ENCODE measurements around the gene CELF4. TPM values are rescaled to one million over a fixed set of nuclear protein-coding genes. Genes with fewer than 3 reads are reported as not detected.

CELF4 gene
- total and polyA plus RNA-seq, 2 donors (not counting 3 experiments of a cell fraction or from before 2014, with no cell fraction given): not detected

GRCh38 chr18:37339701-37340215 lies 225.8 kb downstream of the CELF4 start:
- intact Hi-C loops (cut with micrococcal nuclease): no loop called here

GRCh38 chr18:37336568-37337285 lies 228.9 kb downstream of the CELF4 start:
- FAIRE-seq (no peak), DNase-seq (ENCODE audit: low read depth, low spot score) (no peak)
- Histone ChIP-seq H3K9me1 (replicated peaks; ENCODE audit: control insufficient read depth, extremely low read depth, insufficient read depth, low read length) (no peaks in the 10 kb centered on the region), H3K4me1 (ENCODE audit: control insufficient read depth, extremely low read depth, insufficient read depth, low read length) (no peaks in the 10 kb centered on the region), H3K36me3 (ENCODE audit: control insufficient read depth in 2 of 2, extremely low read depth in 1 of 2, insufficient read depth in 2 of 2, low read length in 2 of 2) (no peaks in the 10 kb centered on the region), H3K79me2 (ENCODE audit: control insufficient read depth, insufficient read depth, low read length) (no peaks in the 10 kb centered on the region), H3K27me3 (ENCODE audit: control insufficient read depth in 2 of 2, insufficient read depth in 2 of 2, low read length in 2 of 2) (no peaks in the 10 kb centered on the region), H3K9me3 (replicated peaks; ENCODE audit: control insufficient read depth, insufficient read depth, low read length) (no peaks in the 10 kb centered on the region), H3K4me3 (replicated peaks in 1 of 3; ENCODE audit: insufficient read depth in 1 of 3, low read depth in 1 of 3, low read length in 3 of 3) (no peak overlapping the region), H2AFZ (ENCODE audit: low read depth, low read length) (no peak overlapping the region), H3K9ac (replicated peaks; ENCODE audit: extremely low read depth, insufficient read depth, low read length) (no peak overlapping the region), H3K4me2 (ENCODE audit: insufficient read depth, low read length) (no peak overlapping the region), H3K27ac (ENCODE audit: insufficient read depth, low read depth, low read length) (no peak overlapping the region), H4K20me1 (replicated peaks; ENCODE audit: control insufficient read depth, extremely low read depth, insufficient read depth, low read length) (no peaks in the 10 kb centered on the region)
- CTCF ChIA-PET: interaction anchor here (0.8 kb wide), 1 partner anchor 394 kb away, joined by 3 read pairs; no protein-coding TSS in a partner anchor
- TF ChIP-seq MAX (IDR thresholded peaks at IDR 0.05; ENCODE audit: insufficient read depth, insufficient read length) (no peak), GATA2 (IDR thresholded peaks at IDR 0.05; ENCODE audit: insufficient read depth, insufficient read length, low read depth, low read length) (no peak), CTCF (IDR thresholded peaks at IDR 0.05; ENCODE audit: extremely low read depth in 1 of 2, insufficient read depth in 1 of 2, low read depth in 1 of 2, low read length in 2 of 2) (no peak), POLR2AphosphoS5 (IDR thresholded peaks at IDR 0.05; ENCODE audit: insufficient read depth, low read depth, low read length) (no peak), JUN (IDR thresholded peaks at IDR 0.05; ENCODE audit: borderline replicate concordance, insufficient read depth, insufficient read length, low read depth) (no peak)
- intact Hi-C loops (cut with micrococcal nuclease): no loop called here
- POLR2A ChIA-PET: no interaction called here
- BruUV-seq (replicated peaks): no TSS peak
- dilution Hi-C loops (cut with MboI; ENCODE audit: extremely low pct_ligation_motif_present, low sequenced_read_pairs): no loop called here

More at GRCh38 chr18:37339701-37340215, 225.8 kb downstream of the CELF4 start:
- POLR2A ChIA-PET: no interaction called here
- Histone ChIP-seq H3K9me3 (replicated peaks; ENCODE audit: control insufficient read depth, insufficient read depth, low read length) (no peaks in the 10 kb centered on the region), H3K9ac (replicated peaks; ENCODE audit: extremely low read depth, insufficient read depth, low read length) (no peak overlapping the region), H3K9me1 (replicated peaks; ENCODE audit: control insufficient read depth, extremely low read depth, insufficient read depth, low read length) (no peaks in the 10 kb centered on the region), H3K27me3 (ENCODE audit: control insufficient read depth in 2 of 2, insufficient read depth in 2 of 2, low read length in 2 of 2) (peaks cover 0 to 2% of the 10 kb centered on the region in 2 experiments), H3K27ac (ENCODE audit: insufficient read depth, low read depth, low read length) (no peak overlapping the region), H3K4me3 (replicated peaks in 1 of 3; ENCODE audit: insufficient read depth in 1 of 3, low read depth in 1 of 3, low read length in 3 of 3) (no peak overlapping the region), H3K4me2 (ENCODE audit: insufficient read depth, low read length) (no peak overlapping the region), H4K20me1 (replicated peaks; ENCODE audit: control insufficient read depth, extremely low read depth, insufficient read depth, low read length) (no peaks in the 10 kb centered on the region), H3K4me1 (ENCODE audit: control insufficient read depth, extremely low read depth, insufficient read depth, low read length) (no peaks in the 10 kb centered on the region), H3K36me3 (ENCODE audit: control insufficient read depth in 2 of 2, extremely low read depth in 1 of 2, insufficient read depth in 2 of 2, low read length in 2 of 2) (no peaks in the 10 kb centered on the region), H2AFZ (ENCODE audit: low read depth, low read length) (no peak overlapping the region), H3K79me2 (ENCODE audit: control insufficient read depth, insufficient read depth, low read length) (no peaks in the 10 kb centered on the region)
- dilution Hi-C loops (cut with MboI; ENCODE audit: extremely low pct_ligation_motif_present, low sequenced_read_pairs): no loop called here
- TF ChIP-seq EZH2 (IDR thresholded peaks at IDR 0.05; ENCODE audit: borderline replicate concordance, low read depth, low read length, severe bottlenecking) (no peak), POLR2A (IDR thresholded peaks at IDR 0.05; ENCODE audit: low read depth, low read length) (no peak)
- no peak for FAIRE-seq
- no TSS peak for BruUV-seq (replicated peaks)
- DNase-seq (ENCODE audit: low read depth, low spot score): no peak
- CTCF ChIA-PET: no interaction called here
